Panc1 (cell line): ENCODE results near the gene AOC2. TPM values are rescaled to one million over a fixed set of nuclear protein-coding genes. Genes with fewer than 3 reads are reported as not detected.
"Not testable (repeated sequence)": the region's sequence is repeated elsewhere in the genome, so short reads cannot be mapped to it uniquely, and the experiment has no call there.

Source experiments
- ATAC-seq: fragments of 200-7000 bp; cut with Tn5 transposase; 2 replicates; pipeline ENCODE4 v1.9.1; 2020; ENCODE audit warnings: mild to moderate bottlenecking, moderate library complexity
- BruUV-seq: library from RNA; stranded (reverse); fragments of 400-500 nt; replicated peaks from 2 replicates; lab custom pipeline; 2021; lab: Mats Ljungman, UMichigan
- CTCF ChIA-PET: fragments of 300-600 bp; sonication (Branson Sonifier 250); formaldehyde crosslinking; loops from one replicate; lab custom pipeline; 2022; ENCODE audit warnings: antibody characterized with exemption; lab: Charles Lee
- POLR2A ChIA-PET: fragments of 300-600 bp; sonication (Branson Sonifier 250); formaldehyde crosslinking; loops from one replicate; lab custom pipeline; 2022; ENCODE audit warnings: antibody characterized with exemption; lab: Charles Lee
- DNase-seq: peaks from one replicate; pipeline ENCODE4 v3.0.0-alpha.2; 2010; ENCODE audit warnings: low read depth, low spot score
- H3K27ac ChIP-seq: 2 replicates; pipeline ENCODE4 v1.5.1; 2011; ENCODE audit warnings: mild to moderate bottlenecking, low read length, inconsistent platforms
- H3K27me3 ChIP-seq: fragments of 200-500 bp; sonication (Bioruptor generic); 2 replicates; pipeline ENCODE4 v1.6.0; 2014; ENCODE audit warnings: low read length, inconsistent platforms; ENCODE audit not compliant: control insufficient read depth, insufficient read depth
- H3K36me3 ChIP-seq: fragments of 200-500 bp; sonication (Bioruptor generic); 2 replicates; pipeline ENCODE4 v1.5.1; 2014; ENCODE audit warnings: inconsistent platforms, mild to moderate bottlenecking, low read length, moderate library complexity; ENCODE audit not compliant: control insufficient read depth, insufficient read depth
- H3K4me1 ChIP-seq: 2 replicates; pipeline ENCODE4 v1.5.1; 2011; ENCODE audit warnings: inconsistent platforms, mild to moderate bottlenecking, low read length, moderate library complexity; ENCODE audit not compliant: control insufficient read depth, insufficient read depth
- H3K4me3 ChIP-seq, 2 experiments: 2 replicates each; pipeline ENCODE4 v1.5.1; 2011 to 2012; ENCODE audit warnings: low read depth in 2 of 2, low read length in 2 of 2, mild to moderate bottlenecking in 2 of 2, inconsistent platforms in 1 of 2, moderate library complexity in 1 of 2
- H3K9me3 ChIP-seq: fragments of 200-500 bp; sonication (Bioruptor generic); 2 replicates; pipeline ENCODE4 v1.5.1; 2014; ENCODE audit warnings: low read depth, mild to moderate bottlenecking, inconsistent platforms, low read length, moderate library complexity; ENCODE audit not compliant: control insufficient read depth, insufficient read depth
- POLR2AphosphoS5 ChIP-seq: IDR thresholded peaks from 2 replicates; pipeline ENCODE4 v1.6.1; 2012; ENCODE audit warnings: mild to moderate bottlenecking, low read depth, low read length, moderate library complexity
- SIN3A ChIP-seq: IDR thresholded peaks from 2 replicates; pipeline ENCODE4 v1.6.1; 2012; ENCODE audit warnings: low read depth, mild to moderate bottlenecking, low read length, moderate library complexity, borderline replicate concordance; ENCODE audit not compliant: insufficient read depth
- TCF7L2 ChIP-seq: IDR thresholded peaks from 2 replicates; pipeline ENCODE4 v1.6.1; 2011; ENCODE audit warnings: mild to moderate bottlenecking, low read depth, low read length, inconsistent platforms
- in situ Hi-C: cut with HindIII; loops from 2 replicates; pipeline ENCODE4 v1.10.0; 2016; ENCODE audit warnings: low sequenced_read_pairs, low pct_unique_long_range_greater_than_20kb
- intact Hi-C: fragments of 100-400 bp; cut with micrococcal nuclease; formaldehyde crosslinking; loops from one replicate; pipeline ENCODE4 v1.10.0; 2022; ENCODE audit not compliant: unreplicated experiment
- total RNA-seq: library from RNA; stranded (reverse); gene quantifications from one replicate; pipeline ENCODE4 v1.2.1, GENCODE V29; 2021; ENCODE audit not compliant: unreplicated experiment
- TF ChIP-seq, protein P1 (sequence below), 2 experiments: IDR thresholded peaks; 2 replicates each; pipeline ENCODE4 v1.6.1; 2011 to 2012; ENCODE audit warnings: low read depth in 2 of 2, control low read depth in 1 of 2, low read length in 1 of 2, mild to moderate bottlenecking in 1 of 2, moderate library complexity in 1 of 2; ENCODE audit not compliant: insufficient read depth in 1 of 2
- TF ChIP-seq, protein P2 (sequence below): fragments of 450-650 bp; IDR thresholded peaks from 2 replicates; pipeline ENCODE4 v1.5.1; 2017; ENCODE audit warnings: mild to moderate bottlenecking

Gene AOC2
- total RNA-seq, 1 experiment from 2014 or later: 0.85 TPM

DNA sequence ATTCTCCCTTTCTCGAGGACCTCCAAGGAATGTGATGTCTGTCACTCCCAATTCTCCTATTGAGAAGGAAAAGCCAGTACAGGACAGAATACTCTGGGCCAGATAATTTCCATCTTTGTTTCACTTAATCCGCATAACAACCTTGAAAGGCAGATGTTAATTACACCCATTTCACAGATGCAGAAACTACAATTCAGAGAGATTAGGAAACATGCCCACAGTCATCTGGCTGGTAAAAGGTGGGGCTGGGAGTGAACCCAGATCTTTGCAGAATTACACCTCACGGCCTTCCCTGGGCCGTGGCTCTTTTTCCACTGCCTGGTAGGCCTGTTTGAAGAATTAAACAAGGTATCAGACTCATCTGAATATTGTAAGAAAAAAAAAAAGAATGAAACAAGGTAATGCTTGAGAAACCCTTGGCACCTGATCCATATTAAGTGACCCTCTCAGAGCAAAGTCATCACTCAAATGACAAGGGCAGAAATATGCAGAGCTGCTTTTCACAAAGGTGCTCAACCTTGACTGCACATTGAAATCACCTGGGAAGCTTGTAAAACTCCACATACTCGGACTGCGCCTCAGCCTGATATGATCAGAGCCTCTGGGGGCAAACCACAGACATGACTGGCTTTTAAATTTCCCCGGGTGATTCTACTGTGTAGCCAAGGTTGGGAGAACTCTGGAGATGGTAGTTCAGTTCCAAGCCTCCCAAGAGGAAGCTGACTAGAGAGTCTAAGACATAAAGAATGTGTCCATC, 39.6 kb downstream of the AOC2 start:
- BruUV-seq: no TSS peak
- no peak for ATAC-seq
- Histone ChIP-seq H3K36me3 (no peaks in the 10 kb centered on the region), H3K27ac (no peak overlapping the region), H3K27me3 (no peaks in the 10 kb centered on the region), H3K9me3 (no peaks in the 10 kb centered on the region), H3K4me3 (no peak overlapping the region), H3K4me1 (no peaks in the 10 kb centered on the region)
- TF ChIP-seq SIN3A (no peak), POLR2AphosphoS5 (no peak), TCF7L2 (no peak)
- TF ChIP-seq, protein P1, sequence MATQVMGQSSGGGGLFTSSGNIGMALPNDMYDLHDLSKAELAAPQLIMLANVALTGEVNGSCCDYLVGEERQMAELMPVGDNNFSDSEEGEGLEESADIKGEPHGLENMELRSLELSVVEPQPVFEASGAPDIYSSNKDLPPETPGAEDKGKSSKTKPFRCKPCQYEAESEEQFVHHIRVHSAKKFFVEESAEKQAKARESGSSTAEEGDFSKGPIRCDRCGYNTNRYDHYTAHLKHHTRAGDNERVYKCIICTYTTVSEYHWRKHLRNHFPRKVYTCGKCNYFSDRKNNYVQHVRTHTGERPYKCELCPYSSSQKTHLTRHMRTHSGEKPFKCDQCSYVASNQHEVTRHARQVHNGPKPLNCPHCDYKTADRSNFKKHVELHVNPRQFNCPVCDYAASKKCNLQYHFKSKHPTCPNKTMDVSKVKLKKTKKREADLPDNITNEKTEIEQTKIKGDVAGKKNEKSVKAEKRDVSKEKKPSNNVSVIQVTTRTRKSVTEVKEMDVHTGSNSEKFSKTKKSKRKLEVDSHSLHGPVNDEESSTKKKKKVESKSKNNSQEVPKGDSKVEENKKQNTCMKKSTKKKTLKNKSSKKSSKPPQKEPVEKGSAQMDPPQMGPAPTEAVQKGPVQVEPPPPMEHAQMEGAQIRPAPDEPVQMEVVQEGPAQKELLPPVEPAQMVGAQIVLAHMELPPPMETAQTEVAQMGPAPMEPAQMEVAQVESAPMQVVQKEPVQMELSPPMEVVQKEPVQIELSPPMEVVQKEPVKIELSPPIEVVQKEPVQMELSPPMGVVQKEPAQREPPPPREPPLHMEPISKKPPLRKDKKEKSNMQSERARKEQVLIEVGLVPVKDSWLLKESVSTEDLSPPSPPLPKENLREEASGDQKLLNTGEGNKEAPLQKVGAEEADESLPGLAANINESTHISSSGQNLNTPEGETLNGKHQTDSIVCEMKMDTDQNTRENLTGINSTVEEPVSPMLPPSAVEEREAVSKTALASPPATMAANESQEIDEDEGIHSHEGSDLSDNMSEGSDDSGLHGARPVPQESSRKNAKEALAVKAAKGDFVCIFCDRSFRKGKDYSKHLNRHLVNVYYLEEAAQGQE (IDR thresholded peaks at IDR 0.05; ENCODE audit: insufficient read depth in 1 of 2, low read depth in 2 of 2, low read length in 1 of 2): no peak
- TF ChIP-seq, protein P2, sequence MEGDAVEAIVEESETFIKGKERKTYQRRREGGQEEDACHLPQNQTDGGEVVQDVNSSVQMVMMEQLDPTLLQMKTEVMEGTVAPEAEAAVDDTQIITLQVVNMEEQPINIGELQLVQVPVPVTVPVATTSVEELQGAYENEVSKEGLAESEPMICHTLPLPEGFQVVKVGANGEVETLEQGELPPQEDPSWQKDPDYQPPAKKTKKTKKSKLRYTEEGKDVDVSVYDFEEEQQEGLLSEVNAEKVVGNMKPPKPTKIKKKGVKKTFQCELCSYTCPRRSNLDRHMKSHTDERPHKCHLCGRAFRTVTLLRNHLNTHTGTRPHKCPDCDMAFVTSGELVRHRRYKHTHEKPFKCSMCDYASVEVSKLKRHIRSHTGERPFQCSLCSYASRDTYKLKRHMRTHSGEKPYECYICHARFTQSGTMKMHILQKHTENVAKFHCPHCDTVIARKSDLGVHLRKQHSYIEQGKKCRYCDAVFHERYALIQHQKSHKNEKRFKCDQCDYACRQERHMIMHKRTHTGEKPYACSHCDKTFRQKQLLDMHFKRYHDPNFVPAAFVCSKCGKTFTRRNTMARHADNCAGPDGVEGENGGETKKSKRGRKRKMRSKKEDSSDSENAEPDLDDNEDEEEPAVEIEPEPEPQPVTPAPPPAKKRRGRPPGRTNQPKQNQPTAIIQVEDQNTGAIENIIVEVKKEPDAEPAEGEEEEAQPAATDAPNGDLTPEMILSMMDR: no peak
- ChIA-PET CTCF (no interaction called here), POLR2A (no interaction called here)
- in situ Hi-C loops: no loop called here
- intact Hi-C loops: no loop called here
- no peak for DNase-seq

DNA sequence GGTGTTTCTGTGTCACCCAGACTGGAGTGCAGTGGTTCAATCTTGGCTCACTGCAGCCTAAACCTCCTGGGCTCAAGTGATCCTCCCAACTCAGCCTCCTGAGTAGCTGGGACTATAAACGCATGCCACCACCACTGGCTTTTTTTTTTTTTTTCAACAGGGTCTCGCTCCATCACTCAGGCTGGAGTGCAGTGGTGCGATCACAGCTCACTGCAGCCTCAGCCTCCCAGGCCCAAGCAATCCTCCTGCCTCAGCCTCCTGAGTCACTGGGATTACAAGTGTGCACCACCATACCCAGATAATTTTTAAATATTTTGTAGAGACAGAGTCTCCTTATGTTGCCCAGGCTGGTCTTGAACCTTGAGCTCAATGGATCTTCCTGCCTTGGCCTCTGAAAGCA, 41.4 kb downstream of the AOC2 start:
- H3K27ac ChIP-seq, POLR2A ChIA-PET, DNase-seq, BruUV-seq, CTCF ChIA-PET, in situ Hi-C loops, ATAC-seq, H3K36me3 ChIP-seq, H3K4me1 ChIP-seq, H3K27me3 ChIP-seq, intact Hi-C loops, H3K9me3 ChIP-seq, H3K4me3 ChIP-seq: not testable (repeated sequence)
